Left lung (tissue), 14 donors: Measurements from ENCODE around the gene NOP14. TPM values are rescaled to one million over a fixed set of nuclear protein-coding genes. Genes with fewer than 3 reads are reported as not detected.
A peak's percentile ranks its signal among the peaks of the same experiment; 100 is the strongest.

Experiments
- ATAC-seq: fragments of 200-7000 bp; cut with Tn5 transposase; one replicate; pipeline ENCODE4 v1.9.1; 2020; ENCODE audit warnings: moderate library complexity
- DNase-seq, 4 donors: peaks; one replicate each; pipeline ENCODE4 v3.0.0-alpha.2; 2013 to 2020
- H3K27ac ChIP-seq, 2 donors: fragments of 200-600 bp; sonication (generic) in 1 of 2; one replicate each; pipeline versions ENCODE4 v1.5.0 to v1.8.0; 2020 to 2021
- H3K27me3 ChIP-seq, 2 donors: fragments of 200-600 bp; sonication (generic) in 1 of 2; one replicate each; pipeline versions ENCODE4 v1.5.0 to v1.8.0; 2020 to 2021
- H3K36me3 ChIP-seq, 2 donors: fragments of 200-600 bp; sonication (generic) in 1 of 2; one replicate each; pipeline versions ENCODE4 v1.5.0 to v1.8.0; 2020 to 2021
- H3K4me1 ChIP-seq, 2 donors: fragments of 200-600 bp; one replicate each; pipeline ENCODE4 v1.8.0; 2021
- H3K4me3 ChIP-seq, 2 donors: fragments of 200-600 bp; sonication (generic) in 1 of 2; one replicate each; pipeline versions ENCODE4 v1.5.0 to v1.8.0; 2020 to 2021; ENCODE audit warnings: mild to moderate bottlenecking in 1 of 2
- H3K9me3 ChIP-seq, 2 donors: fragments of 200-600 bp; sonication (generic) in 1 of 2; one replicate each; pipeline versions ENCODE4 v1.5.0 to v1.8.0; 2020 to 2021
- intact Hi-C, 2 donors: fragments of 100-400 bp; cut with DNase I; formaldehyde crosslinking; loops; one replicate each; pipeline versions ENCODE4 v1.11.2 to v1.14.2; 2022
- long read RNA-seq, 12 donors: library from polyadenylated mRNA in 2 of 12; unstranded in 2 of 12; transcript quantifications; one replicate each; pipeline ENCODE4 v2.0.0 and lab custom pipeline, GENCODE V29; 2019 to 2026
- polyA plus RNA-seq, 6 donors: library from polyadenylated mRNA; unstranded; fragments of 120-200 nt; gene quantifications; one replicate each; pipeline ENCODE4 v1.2.1, GENCODE V29; 2013; ENCODE audit not compliant: insufficient read length in 6 of 6
- total RNA-seq, 2 donors: library from RNA; stranded (reverse); fragmentation: NEBNext Ultra II Directional; extraction: Animal tissue kit (Norgen Biotek cat#: 25700); gene quantifications; one replicate each; pipeline ENCODE4 v1.2.1, GENCODE V29; 2021
- TF ChIP-seq, protein P1 (sequence below), 2 donors: fragments of 200-600 bp; sonication (generic) in 1 of 2; IDR thresholded peaks; one replicate each; pipeline versions ENCODE4 v1.5.0 to v1.8.0; 2021; ENCODE audit warnings: antibody characterized with exemption in 2 of 2
- donor health status: DM: no; HTN: yes; CAD: no.
- donor health status: DM: no; HTN: no; CAD: no.

Gene NOP14
- total RNA-seq (10 to 100 TPM; 20.4 to 27.3 TPM), polyA plus RNA-seq (10 to 100 TPM; 26.1 to 33.0 (median 27.1) TPM)
- long read RNA-seq, donor 1 = 0 reads
- long read RNA-seq, donor 2, partial matches to known transcripts = 9 of 10 reads
- long read RNA-seq, donor 2, other reads (novel, unspliced or antisense) = 0 of 10 reads
- long read RNA-seq, donor 3, partial matches to known transcripts = 0 of 2 reads
- long read RNA-seq, donor 3, other reads (novel, unspliced or antisense) = 0 of 2 reads
- long read RNA-seq, donor 4, partial matches to known transcripts = 1 of 4 reads
- long read RNA-seq, donor 4, other reads (novel, unspliced or antisense) = 0 of 4 reads
- long read RNA-seq, donor 5, partial matches to known transcripts = 6 of 6 reads
- long read RNA-seq, donor 5, other reads (novel, unspliced or antisense) = 0 of 6 reads
- long read RNA-seq, donor 6 = 0 reads
- long read RNA-seq, donor 7 = 0 reads
- long read RNA-seq, donor 8, partial matches to known transcripts = 0 of 2 reads
- long read RNA-seq, donor 8, other reads (novel, unspliced or antisense) = 0 of 2 reads
- long read RNA-seq, donor 9 = 0 reads
- long read RNA-seq, donor 10, partial matches to known transcripts = 4 of 6 reads
- long read RNA-seq, donor 10, other reads (novel, unspliced or antisense) = 1 of 6 reads
- long read RNA-seq, donor 11, partial matches to known transcripts = 5 of 6 reads
- long read RNA-seq, donor 11, other reads (novel, unspliced or antisense) = 0 of 6 reads
- long read RNA-seq, donor 12, partial matches to known transcripts = 0 of 1 reads
- long read RNA-seq, donor 12, other reads (novel, unspliced or antisense) = 0 of 1 reads

- H3K9me3 ChIP-seq = no peaks in the 10 kb centered on the region
- H3K36me3 ChIP-seq = peaks cover 0 to 10% of the 10 kb centered on the region in 2 donors
- peak within 1 kb of the TSS; percentile 81 to 89 for H3K27ac ChIP-seq
- peak within 1 kb of the TSS; percentile 98 to 100 for H3K4me3 ChIP-seq
- DNase-seq = peak; percentile 97 to 100 (median 99)
- TF ChIP-seq, protein P1, sequence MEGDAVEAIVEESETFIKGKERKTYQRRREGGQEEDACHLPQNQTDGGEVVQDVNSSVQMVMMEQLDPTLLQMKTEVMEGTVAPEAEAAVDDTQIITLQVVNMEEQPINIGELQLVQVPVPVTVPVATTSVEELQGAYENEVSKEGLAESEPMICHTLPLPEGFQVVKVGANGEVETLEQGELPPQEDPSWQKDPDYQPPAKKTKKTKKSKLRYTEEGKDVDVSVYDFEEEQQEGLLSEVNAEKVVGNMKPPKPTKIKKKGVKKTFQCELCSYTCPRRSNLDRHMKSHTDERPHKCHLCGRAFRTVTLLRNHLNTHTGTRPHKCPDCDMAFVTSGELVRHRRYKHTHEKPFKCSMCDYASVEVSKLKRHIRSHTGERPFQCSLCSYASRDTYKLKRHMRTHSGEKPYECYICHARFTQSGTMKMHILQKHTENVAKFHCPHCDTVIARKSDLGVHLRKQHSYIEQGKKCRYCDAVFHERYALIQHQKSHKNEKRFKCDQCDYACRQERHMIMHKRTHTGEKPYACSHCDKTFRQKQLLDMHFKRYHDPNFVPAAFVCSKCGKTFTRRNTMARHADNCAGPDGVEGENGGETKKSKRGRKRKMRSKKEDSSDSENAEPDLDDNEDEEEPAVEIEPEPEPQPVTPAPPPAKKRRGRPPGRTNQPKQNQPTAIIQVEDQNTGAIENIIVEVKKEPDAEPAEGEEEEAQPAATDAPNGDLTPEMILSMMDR (IDR thresholded peaks at IDR 0.05) = peak in 1 of 2 donors; percentile 30
- peaks cover 10 to 39% of the 10 kb centered on the region in 2 donors for H3K4me1 ChIP-seq
- intact Hi-C loops = no loop called here
- H3K27me3 ChIP-seq = no peaks in the 10 kb centered on the region
- peak; percentile 97 for ATAC-seq
Observed at GRCh38 chr4:2963175-2963965, at the start of gene NOP14, which contains the start of gene GRK4. NOP14 (minus strand) TSS chr4:2963406; CDS start chr4:2963319, 87 bp downstream. GRK4 (plus strand) TSS chr4:2963571; CDS start chr4:2964071, 500 bp downstream.

DNA sequence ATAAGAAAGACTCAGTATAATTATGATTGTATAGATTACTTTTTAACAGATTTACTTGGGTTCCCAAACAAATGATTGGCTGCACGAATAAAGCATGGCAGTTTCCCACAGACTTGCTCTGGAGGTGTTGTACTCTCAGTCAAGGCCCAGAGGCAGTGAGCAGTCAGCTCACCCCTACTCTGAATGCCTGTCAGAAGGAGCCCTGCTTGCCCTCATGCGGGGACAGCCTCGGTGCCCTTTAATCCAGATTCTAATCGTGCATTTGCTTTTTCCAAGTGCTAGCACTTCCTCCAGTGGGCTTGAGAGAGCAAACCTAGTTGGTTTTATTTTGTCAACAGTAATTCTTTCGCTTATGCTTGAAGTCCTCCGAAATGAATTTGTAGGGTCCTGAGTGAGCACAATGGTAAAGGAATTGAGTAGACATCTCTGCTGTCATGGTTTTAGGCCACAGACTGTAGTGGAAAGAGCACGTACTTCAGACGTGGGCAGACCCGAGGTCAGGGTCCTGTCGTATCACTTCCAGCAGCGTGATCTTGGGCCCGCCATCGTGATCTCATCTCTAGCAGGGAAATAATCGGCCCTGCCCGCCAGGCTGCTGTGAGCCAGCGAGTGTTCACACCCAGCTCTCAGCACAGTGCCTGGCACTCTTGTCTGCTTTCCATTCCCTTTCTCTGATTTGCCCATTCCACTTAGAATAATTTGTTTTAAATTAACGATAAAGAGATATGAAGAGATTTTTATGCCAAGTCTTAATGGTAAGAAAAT is 48.4 kb upstream of the NOP14 start:
- TF ChIP-seq, protein P1 (IDR thresholded peaks at IDR 0.05) = no peak
- H3K4me1 ChIP-seq = no peaks in the 10 kb centered on the region
- DNase-seq (no peak), ATAC-seq (no peak)
- H3K36me3 ChIP-seq = no peaks in the 10 kb centered on the region
- no peaks in the 10 kb centered on the region for H3K9me3 ChIP-seq
- H3K27me3 ChIP-seq = no peaks in the 10 kb centered on the region
- no peak overlapping the region for H3K4me3 ChIP-seq
- H3K27ac ChIP-seq = peak overlapping the region in 1 of 2 donors; percentile 2
- intact Hi-C loops = no loop called here

DNA sequence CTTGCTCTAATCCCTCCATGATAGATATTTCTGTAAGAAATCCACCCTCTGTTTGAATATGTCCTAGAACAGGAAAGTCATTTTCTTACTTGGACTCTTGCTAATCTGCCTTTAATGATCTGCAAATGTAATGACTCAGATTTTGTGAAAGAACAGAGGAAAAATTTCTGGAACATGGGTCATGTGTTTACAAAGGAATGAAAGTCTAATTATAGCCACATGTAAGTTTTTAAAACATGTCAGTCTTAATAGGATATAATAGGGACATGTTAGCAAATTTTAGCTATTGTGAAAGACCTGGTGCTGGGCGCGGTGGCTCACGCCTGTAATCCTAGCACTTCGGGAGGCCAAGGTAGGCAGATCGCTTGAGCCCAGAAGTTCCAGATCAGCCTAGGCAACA is 47.8 kb upstream of the NOP14 start:
- peak overlapping the region in 1 of 2 donors; percentile 2 for H3K27ac ChIP-seq
- intact Hi-C loops = no loop called here

GRCh38 chr4:3010577-3010976 is 47.4 kb upstream of the NOP14 start:
- H3K27ac ChIP-seq = peak overlapping the region in 1 of 2 donors; percentile 2
- H3K36me3 ChIP-seq = no peaks in the 10 kb centered on the region
- H3K4me3 ChIP-seq = no peak overlapping the region
- intact Hi-C loops = no loop called here
- no peak for ATAC-seq
- no peaks in the 10 kb centered on the region for H3K4me1 ChIP-seq
- no peaks in the 10 kb centered on the region for H3K27me3 ChIP-seq
- no peak for DNase-seq
- H3K9me3 ChIP-seq = no peaks in the 10 kb centered on the region
- TF ChIP-seq, protein P1 (IDR thresholded peaks at IDR 0.05) = no peak

More for the DNA sequence above, 47.8 kb upstream of the NOP14 start:
- DNase-seq (peak in 2 of 4 donors; percentile 61 to 72), ATAC-seq (peak; percentile 33)
- TF ChIP-seq, protein P1 (IDR thresholded peaks at IDR 0.05) = no peak
- Histone ChIP-seq H3K9me3 (no peaks in the 10 kb centered on the region), H3K36me3 (no peaks in the 10 kb centered on the region), H3K27me3 (no peaks in the 10 kb centered on the region), H3K4me3 (no peak overlapping the region), H3K4me1 (no peaks in the 10 kb centered on the region)
